Urothelium cell line (cell line): ENCODE data around the gene RPL9.
"Not testable (repeated sequence)": the region's sequence is repeated elsewhere in the genome, so short reads cannot be mapped to it uniquely, and the experiment has no call there.

Source experiments
- DNase-seq: peaks from one replicate; pipeline ENCODE4 v3.0.0; 2011; ENCODE audit warnings: low spot score, mixed read lengths
- FAIRE-seq: peaks from 2 replicates; lab custom pipeline; 2011; peaks lifted over from hg19 to GRCh38; lab: Jason Lieb, UNC

RPL9 gene

GRCh38 chr4:39467464-39467863 is 8.7 kb upstream of the RPL9 start:
- no peak for FAIRE-seq
- DNase-seq: no peak

GRCh38 chr4:39466747-39467146 is 8.0 kb upstream of the RPL9 start:
- no peak for FAIRE-seq
- no peak for DNase-seq

- peak; percentile 68 for DNase-seq
- no peak for FAIRE-seq
These were observed 6.3 kb upstream of the RPL9 start for GRCh38 chr4:39464886-39465501.

- DNase-seq, FAIRE-seq: not testable (repeated sequence)
These were observed 589 bp downstream of the RPL9 start for GRCh38 chr4:39458161-39458504.

GRCh38 chr4:39456946-39457763 is 1.6 kb downstream of the RPL9 start:
- DNase-seq (no peak), FAIRE-seq (no peak)

GRCh38 chr4:39455486-39455885 is 3.2 kb downstream of the RPL9 start:
- DNase-seq (no peak), FAIRE-seq (no peak)

GRCh38 chr4:39453738-39454137 is 5.0 kb downstream of the RPL9 start:
- DNase-seq: no peak
- FAIRE-seq: no peak

- no peak for DNase-seq
- no peak for FAIRE-seq
These were observed 5.7 kb downstream of the RPL9 start for GRCh38 chr4:39452860-39453587.

- DNase-seq (no peak), FAIRE-seq (no peak)
These were observed 6.4 kb downstream of the RPL9 start for GRCh38 chr4:39452153-39452859.

GRCh38 chr4:39451423-39452023 is 7.2 kb downstream of the RPL9 start:
- no peak for FAIRE-seq
- DNase-seq: no peak

GRCh38 chr4:39450618-39451017 is 8.1 kb downstream of the RPL9 start:
- DNase-seq (no peak), FAIRE-seq (no peak)

- DNase-seq (no peak), FAIRE-seq (no peak)
These were observed 11.7 kb downstream of the RPL9 start for GRCh38 chr4:39446842-39447573.

- FAIRE-seq (no peak), DNase-seq (no peak)
These were observed 12.3 kb downstream of the RPL9 start for GRCh38 chr4:39446483-39446841.

GRCh38 chr4:39442998-39443397 is 15.7 kb downstream of the RPL9 start:
- FAIRE-seq (no peak), DNase-seq (no peak)

- no peak for FAIRE-seq
These were observed 17.1 kb downstream of the RPL9 start for GRCh38 chr4:39441593-39441992.

GRCh38 chr4:39435659-39436563 is 22.8 kb downstream of the RPL9 start:
- FAIRE-seq: no peak
- DNase-seq: no peak

More at GRCh38 chr4:39441593-39441992, 17.1 kb downstream of the RPL9 start:
- no peak for DNase-seq

- no peak for DNase-seq
- FAIRE-seq: peak; percentile 52
These were observed 24.7 kb downstream of the RPL9 start for GRCh38 chr4:39433878-39434492.

- DNase-seq (no peak), FAIRE-seq (no peak)
These were observed 29.0 kb downstream of the RPL9 start for GRCh38 chr4:39429476-39430334.
